HG03558 (cell line): ENCODE measurements around the gene MRPL55.

Experiments used
- ATAC-seq: cut with Tn5 transposase; IDR thresholded peaks from one replicate; pipeline ENCODE4 v1.9.1; 2021; ENCODE audit warnings: moderate number of reproducible peaks; ENCODE audit not compliant: unreplicated experiment; ENCODE audit errors: extremely low read depth

Gene MRPL55

DNA sequence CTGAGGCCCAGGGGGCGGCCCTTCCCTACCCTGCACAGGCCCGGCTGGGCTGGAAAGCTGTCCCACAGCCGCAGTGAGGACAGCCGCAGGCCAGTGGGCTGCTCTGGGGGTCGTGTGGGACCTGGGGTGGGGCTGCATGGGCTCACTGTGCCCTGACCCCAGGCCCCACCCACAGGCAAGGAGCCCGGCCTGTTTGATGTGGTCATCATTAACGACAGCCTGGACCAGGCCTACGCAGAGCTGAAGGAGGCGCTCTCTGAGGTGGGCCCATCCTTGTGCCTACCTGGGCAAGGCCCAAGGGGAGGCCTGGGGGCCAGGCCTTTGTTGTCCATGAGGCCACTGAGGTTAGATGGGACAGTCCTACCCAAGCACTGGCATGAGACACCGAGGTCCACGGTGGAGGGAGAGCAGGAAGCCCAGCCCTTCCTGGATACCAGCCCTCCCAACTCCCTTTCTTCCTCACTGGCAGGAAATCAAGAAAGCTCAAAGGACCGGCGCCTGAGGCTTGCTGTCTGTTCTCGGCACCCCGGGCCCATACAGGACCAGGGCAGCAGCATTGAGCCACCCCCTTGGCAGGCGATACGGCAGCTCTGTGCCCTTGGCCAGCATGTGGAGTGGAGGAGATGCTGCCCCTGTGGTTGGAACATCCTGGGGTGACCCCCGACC, 39.2 kb upstream of the MRPL55 start:
- no peak for ATAC-seq

GRCh38 chr1:228147768-228148167, 38.7 kb upstream of the MRPL55 start:
- ATAC-seq: no peak

GRCh38 chr1:228147151-228147693, 38.1 kb upstream of the MRPL55 start:
- ATAC-seq: no peak

DNA sequence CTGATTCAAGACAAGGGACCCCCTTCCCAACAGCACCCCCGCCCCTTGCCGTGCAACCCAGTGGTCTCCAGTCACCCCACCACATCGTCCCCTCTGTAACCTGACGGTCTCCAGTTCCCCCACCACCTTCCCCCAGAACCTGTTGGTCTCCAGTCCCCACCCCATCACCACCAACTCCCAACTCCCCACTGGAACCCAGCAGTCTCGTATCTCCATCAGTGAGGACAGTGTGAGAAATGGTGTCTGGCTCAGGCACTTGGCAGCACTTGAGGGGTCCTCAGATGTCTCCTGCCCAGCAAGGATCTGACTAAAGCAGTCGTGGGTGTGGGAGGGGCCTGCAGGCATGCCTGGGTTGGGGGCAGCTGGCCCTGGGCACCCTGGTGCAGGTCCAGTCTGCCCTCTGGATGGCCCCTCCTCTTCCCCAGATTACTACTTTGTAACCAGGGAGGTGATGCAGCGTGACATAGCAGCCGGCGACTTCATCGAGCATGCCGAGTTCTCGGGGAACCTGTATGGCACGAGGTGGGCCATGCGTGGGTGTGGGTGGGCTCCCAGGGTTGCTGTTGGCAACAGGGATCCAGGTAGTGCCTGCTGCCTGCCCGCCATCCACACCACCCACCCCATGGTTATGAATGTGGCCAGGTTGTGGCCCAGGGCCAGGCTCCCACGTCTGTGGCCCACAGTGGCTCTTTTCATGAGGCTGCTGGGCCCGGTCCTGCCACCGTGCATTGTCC, 37.5 kb upstream of the MRPL55 start:
- ATAC-seq: no peak

DNA sequence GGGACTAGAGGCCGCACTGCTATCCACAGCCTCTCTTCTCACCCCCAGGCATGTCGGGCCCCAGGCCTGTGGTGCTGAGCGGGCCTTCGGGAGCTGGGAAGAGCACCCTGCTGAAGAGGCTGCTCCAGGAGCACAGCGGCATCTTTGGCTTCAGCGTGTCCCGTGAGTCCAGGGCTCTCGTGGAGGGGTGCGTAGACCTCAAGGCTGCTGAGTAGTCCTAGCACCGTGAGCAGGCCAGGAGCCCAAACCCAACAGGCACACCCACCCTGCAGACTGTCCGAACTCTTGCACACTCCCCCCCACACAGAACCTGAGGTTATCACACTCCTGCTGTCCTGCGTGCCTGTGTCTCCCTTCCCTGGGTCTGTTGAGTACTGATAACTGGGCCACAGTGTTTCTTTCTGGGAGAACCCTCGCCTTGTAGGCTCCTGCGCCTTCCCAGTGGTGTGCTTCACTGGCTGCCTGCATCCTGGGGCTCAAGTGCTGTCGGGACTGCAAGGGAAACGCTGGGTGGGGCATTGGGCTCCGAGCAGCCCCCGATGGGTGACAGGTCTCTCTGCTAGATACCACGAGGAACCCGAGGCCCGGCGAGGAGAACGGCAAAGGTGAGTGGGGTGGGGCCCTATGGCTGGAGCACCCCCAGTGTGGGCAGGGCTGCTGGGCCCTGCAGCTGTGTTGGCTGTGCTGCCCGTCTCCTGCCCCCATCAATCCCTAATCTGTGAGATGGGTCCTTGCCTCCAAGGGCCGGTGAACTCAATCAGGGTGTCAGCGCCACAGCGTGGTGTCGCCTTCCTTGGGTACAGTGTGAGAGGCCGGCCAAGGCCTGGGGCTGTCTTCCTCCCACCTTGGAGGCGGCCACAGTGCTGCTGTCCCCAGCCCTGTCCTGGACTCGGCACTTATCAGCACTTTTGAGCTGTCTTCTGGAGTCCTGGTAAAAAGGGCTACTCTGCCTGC, 36.6 kb upstream of the MRPL55 start:
- no peak for ATAC-seq

DNA sequence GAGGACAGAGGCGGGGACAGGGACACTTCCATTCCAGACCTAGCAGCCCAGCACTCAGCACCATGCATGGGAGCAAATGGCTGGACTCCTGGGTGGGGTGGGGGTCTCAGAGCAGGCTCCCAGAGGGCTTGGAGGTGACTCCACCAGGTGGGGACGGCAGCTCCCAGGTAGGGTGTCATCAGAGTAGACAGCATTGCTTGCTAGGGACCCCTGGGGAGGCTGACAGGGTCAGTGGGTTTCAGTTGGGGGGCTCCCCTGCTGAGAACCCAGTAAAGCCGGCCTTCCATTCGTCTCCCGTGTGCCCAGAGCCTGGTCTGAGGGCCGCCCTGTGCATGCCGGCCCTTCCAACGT, 35.9 kb upstream of the MRPL55 start:
- no peak for ATAC-seq

- ATAC-seq: no peak
Measured at GRCh38 chr1:228144193-228144992, 35.3 kb upstream of the MRPL55 start.

GRCh38 chr1:228143480-228144192, 34.5 kb upstream of the MRPL55 start:
- ATAC-seq: no peak

DNA sequence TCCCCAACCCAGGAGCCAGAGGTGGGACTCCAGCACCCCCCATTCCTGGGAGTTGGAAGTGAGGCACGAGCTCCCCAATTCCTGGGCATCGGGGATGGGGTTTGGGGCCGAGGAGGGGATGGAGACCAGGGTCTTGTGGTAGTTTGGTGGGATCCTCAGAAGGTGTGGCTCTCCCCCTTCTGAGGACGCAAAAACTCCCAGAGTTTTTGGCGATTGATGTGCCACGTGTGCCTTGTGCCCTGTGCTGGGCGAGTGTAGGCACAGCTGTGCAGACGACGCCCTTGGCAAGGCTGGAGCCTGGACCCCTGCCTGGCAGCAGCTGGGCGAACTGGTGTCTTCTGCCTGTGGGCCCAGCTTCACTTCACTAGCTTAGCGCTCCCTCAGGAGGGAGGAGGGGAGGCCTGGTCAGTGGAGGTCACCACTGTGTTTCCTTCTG, 33.6 kb upstream of the MRPL55 start:
- ATAC-seq: no peak

- ATAC-seq: no peak
Measured at GRCh38 chr1:228142155-228142691, 33.1 kb upstream of the MRPL55 start.

DNA sequence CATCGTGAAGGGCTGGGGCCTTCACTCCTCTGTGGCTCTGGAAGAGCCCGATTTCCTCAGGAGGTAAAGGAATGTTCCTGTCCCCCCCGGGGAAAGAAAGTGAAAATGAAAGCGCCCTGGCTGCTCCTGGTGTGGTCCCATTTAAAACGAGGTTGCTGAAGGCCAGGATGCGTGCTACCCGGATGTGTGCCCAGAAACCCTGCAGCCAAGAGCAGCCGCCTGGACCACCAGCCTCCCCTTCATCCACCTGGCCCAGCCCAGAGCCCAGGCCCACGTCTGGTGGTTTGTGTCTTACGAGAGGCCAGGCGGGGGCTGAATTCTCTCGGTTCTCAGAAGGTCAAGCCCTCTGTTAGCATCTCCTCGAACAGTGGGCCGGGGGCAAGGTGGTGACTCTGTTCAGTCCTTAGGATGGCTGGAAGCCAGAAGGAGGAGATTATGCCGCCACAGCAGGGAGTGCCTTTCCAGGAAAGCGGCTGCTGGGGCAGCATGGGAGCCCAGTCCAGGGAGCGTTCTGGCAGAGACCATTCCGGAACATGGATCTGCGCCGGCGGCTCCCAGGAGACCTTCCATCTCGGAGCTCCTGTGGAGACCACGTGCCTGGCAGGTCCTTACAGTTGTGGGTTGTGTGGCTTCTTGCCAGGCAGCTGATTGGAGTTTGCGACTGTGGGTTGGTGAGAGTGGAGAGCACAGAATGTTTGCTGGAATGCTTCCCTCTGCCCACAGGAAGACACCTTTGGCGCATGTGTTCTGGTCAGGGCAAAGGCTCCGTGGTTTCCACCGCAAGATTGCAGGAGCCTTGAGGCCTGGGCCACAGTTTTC, 32.3 kb upstream of the MRPL55 start:
- no peak for ATAC-seq

DNA sequence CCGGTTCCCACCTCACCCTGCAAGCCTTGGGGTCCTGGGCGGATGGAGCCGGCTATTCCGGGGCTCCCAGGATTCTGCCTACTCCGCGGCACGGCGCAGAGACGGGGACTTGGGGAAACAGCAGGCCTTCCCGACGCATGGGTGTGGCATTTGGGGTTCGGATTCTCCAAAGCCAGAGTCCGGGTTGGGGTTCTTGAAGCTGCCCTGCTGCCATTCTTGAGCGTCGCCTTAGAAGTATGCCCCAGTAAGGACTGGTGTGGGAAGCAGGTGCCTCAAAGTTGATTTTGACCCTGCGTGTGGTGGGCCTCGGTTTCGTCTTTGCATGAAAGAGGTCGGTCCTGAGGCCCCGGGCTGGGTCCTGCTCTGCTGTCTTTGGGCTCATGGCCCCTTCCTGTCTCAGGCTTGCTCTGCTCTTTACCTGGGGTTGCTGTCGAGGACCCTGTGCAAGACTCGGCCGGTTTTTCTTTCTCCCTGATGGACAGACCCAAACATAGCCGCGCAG, 31.7 kb upstream of the MRPL55 start:
- no peak for ATAC-seq

- peak; percentile 88 for ATAC-seq
Measured at GRCh38 chr1:228139931-228140723, 31.0 kb upstream of the MRPL55 start, which contains the start of gene GUK1. TSS of gene GUK1 (plus strand) at chr1:228140279. CDS start at chr1:228140303, 24 bp downstream.

GRCh38 chr1:228139406-228139930, 30.4 kb upstream of the MRPL55 start:
- ATAC-seq: no peak

- no peak for ATAC-seq
Measured at GRCh38 chr1:228136901-228137300, 27.8 kb upstream of the MRPL55 start.

DNA sequence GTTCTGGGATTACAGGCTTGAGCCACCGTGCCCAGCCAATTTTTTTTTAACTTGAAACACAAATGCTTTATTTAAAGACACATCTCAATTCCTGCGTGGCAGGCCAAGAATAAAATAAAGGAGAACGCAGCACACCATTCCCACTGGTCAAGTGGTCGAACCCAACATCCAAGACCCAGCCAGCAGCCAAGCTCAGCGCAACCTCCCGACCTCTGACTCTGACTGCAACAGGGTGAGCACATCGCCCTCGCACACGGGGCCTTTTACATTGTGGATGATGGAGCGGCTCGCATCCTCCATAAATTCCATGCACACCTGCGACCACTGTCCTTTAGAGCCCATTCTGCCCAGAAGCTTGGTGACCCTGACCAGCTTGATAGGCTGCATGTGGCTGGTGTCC, 25.5 kb upstream of the MRPL55 start:
- ATAC-seq: no peak

GRCh38 chr1:228131766-228132165, 22.7 kb upstream of the MRPL55 start:
- ATAC-seq: no peak
